MM.1S (cell line): ENCODE data around the gene FRMD7.

Experiments
- EZH2phosphoT487 ChIP-seq: fragments of 300-600 bp; sonication (generic); IDR thresholded peaks from 2 replicates; pipeline ENCODE4 v1.6.1; 2018; ENCODE audit warnings: antibody characterized with exemption, low read length
- TF ChIP-seq, protein P1 (sequence below): fragments of 300-600 bp; sonication (generic); IDR thresholded peaks from 2 replicates; pipeline ENCODE4 v1.5.1; 2016; ENCODE audit warnings: antibody characterized with exemption, low read length, mixed read lengths

DNA sequence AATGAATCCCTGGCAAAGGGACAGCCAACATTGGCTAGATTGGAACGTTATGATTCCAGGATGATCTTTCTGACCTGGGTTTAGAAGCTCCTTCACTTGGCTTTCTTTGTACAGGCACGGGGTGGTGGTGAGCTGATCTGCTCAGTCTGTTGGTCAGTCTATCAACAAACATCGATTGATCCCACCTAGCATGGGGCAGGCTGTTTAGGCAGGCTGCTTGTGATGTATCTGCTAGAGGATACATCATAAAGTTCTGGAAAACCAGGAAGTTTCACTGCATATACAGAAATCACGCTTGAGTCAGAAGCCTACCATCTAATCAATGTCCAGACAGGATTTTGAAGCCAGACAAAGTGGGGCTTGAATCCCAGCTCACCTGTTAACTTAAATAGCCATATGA, 6.9 kb downstream of the FRMD7 start:
- TF ChIP-seq, protein P1, sequence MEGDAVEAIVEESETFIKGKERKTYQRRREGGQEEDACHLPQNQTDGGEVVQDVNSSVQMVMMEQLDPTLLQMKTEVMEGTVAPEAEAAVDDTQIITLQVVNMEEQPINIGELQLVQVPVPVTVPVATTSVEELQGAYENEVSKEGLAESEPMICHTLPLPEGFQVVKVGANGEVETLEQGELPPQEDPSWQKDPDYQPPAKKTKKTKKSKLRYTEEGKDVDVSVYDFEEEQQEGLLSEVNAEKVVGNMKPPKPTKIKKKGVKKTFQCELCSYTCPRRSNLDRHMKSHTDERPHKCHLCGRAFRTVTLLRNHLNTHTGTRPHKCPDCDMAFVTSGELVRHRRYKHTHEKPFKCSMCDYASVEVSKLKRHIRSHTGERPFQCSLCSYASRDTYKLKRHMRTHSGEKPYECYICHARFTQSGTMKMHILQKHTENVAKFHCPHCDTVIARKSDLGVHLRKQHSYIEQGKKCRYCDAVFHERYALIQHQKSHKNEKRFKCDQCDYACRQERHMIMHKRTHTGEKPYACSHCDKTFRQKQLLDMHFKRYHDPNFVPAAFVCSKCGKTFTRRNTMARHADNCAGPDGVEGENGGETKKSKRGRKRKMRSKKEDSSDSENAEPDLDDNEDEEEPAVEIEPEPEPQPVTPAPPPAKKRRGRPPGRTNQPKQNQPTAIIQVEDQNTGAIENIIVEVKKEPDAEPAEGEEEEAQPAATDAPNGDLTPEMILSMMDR = no peak
- no peak for TF ChIP-seq EZH2phosphoT487
